ENCODE measurements around the gene KCNK18. TPM values are rescaled to one million over a fixed set of nuclear protein-coding genes. Genes with fewer than 3 reads are reported as not detected.

Gene KCNK18
- total and polyA plus RNA-seq, 2 of the 8 experiments (the other 6 are each of a cell fraction or from before 2014, with no cell fraction given) = not detected

- no peak overlapping the region for H3K4ac ChIP-seq (replicated peaks; ENCODE audit: insufficient read length, low read depth, low read length)
- no peak overlapping the region for H3K23ac ChIP-seq (ENCODE audit: insufficient read length)
- H2AK5ac ChIP-seq (ENCODE audit: low read depth, low read length) = no peak overlapping the region
- no peak overlapping the region for H2BK12ac ChIP-seq (ENCODE audit: low read depth, low read length)
- H3K14ac ChIP-seq (ENCODE audit: insufficient read length) = no peak overlapping the region
- H2BK5ac ChIP-seq (ENCODE audit: low read depth, low read length) = no peak overlapping the region
- H3K79me1 ChIP-seq (ENCODE audit: low read depth, low read length) = no peaks in the 10 kb centered on the region
- H2BK120ac ChIP-seq (replicated peaks; ENCODE audit: low read depth, low read length) = no peak overlapping the region
- H2AFZ ChIP-seq (ENCODE audit: low read length) = 0 out of 2 replicates have a peak overlapping the region, but pooled peaks have one; percentile 52
- H3K9ac ChIP-seq (replicated peaks in 1 of 4; ENCODE audit: extremely low read depth in 1 of 4, low read depth in 3 of 4, low read length in 3 of 4) = no peak overlapping the region
- no peak overlapping the region for H2BK20ac ChIP-seq (ENCODE audit: low read length)
- POLR2A ChIA-PET (ENCODE audit: partially characterized antibody) = interaction anchor here (0.7 to 0.9 kb wide), 2 partner anchors 10 to 1085 kb away, joined by 3 to 4 read pairs; no protein-coding TSS in a partner anchor
- no peak overlapping the region for H3K4me3 ChIP-seq (ENCODE audit: extremely low read depth in 1 of 4, insufficient read depth in 2 of 4, low read depth in 3 of 4, low read length in 4 of 4)
- no peak overlapping the region for H3K18ac ChIP-seq (ENCODE audit: extremely low read depth, low read length)
- 47% methylated on average over 10 of the region's 10 CpGs; no CpG with 5 or more reads in 1 of the 2 experiments for WGBS, 2 experiments (ENCODE audit: extremely low coverage in 1 of 2, insufficient coverage in 1 of 2, insufficient read length in 1 of 2, insufficient replicate concordance in 2 of 2, low coverage in 1 of 2, low lambda C conversion rate in 2 of 2, missing lambda C conversion rate in 1 of 2)
- CTCF ChIA-PET (ENCODE audit: partially characterized antibody) = interaction anchor here (0.6 to 6.6 kb wide), 34 partner anchors 9 to 1906 kb away, joined by 3 to 97 read pairs (median 4); partner anchors contain the start of gene SLC18A2
- no peak overlapping the region for H4K5ac ChIP-seq (ENCODE audit: insufficient read length, low read depth, low read length)
- H3K79me2 ChIP-seq (ENCODE audit: control insufficient read depth in 1 of 2, insufficient read depth in 2 of 2, low read length in 2 of 2) = no peaks in the 10 kb centered on the region
- H3K36me3 ChIP-seq (ENCODE audit: control insufficient read depth in 2 of 4, insufficient read depth in 4 of 4, low read length in 3 of 4) = no peaks in the 10 kb centered on the region
- H3K23me2 ChIP-seq (ENCODE audit: low read depth, low read length) = no peaks in the 10 kb centered on the region; the same call in 1 of the 2 replicates
- no peak overlapping the region for H3K27ac ChIP-seq (ENCODE audit: low read depth, low read length)
- no peak overlapping the region for H3K4me2 ChIP-seq (ENCODE audit: insufficient read depth in 1 of 2, low read depth in 2 of 2, low read length in 2 of 2)
- H4K20me1 ChIP-seq (replicated peaks in 1 of 2; ENCODE audit: control insufficient read depth in 1 of 2, insufficient read depth in 2 of 2, low read length in 2 of 2) = no peaks in the 10 kb centered on the region
- H3K4me1 ChIP-seq (replicated peaks in 1 of 4; ENCODE audit: control insufficient read depth in 3 of 4, insufficient read depth in 4 of 4, low read length in 3 of 4) = no peaks in the 10 kb centered on the region
- FAIRE-seq (peak; percentile 85), DNase-seq (ENCODE audit: low read depth in 1 of 2, low spot score in 2 of 2) (peak in 1 of 2 experiments; percentile 65)
- no peak overlapping the region for H3K56ac ChIP-seq (replicated peaks; ENCODE audit: insufficient read length, low read depth, low read length)
- H4K91ac ChIP-seq (replicated peaks; ENCODE audit: insufficient read length, low read length) = no peak overlapping the region
- no peaks in the 10 kb centered on the region for H3K9me3 ChIP-seq (ENCODE audit: insufficient read depth in 2 of 2, low read depth in 1 of 2, low read length in 1 of 2)
- no peak overlapping the region for H2BK15ac ChIP-seq (ENCODE audit: low read length)
- no peaks in the 10 kb centered on the region for H3K27me3 ChIP-seq (replicated peaks in 1 of 4; ENCODE audit: control insufficient read depth in 3 of 4, extremely low read depth in 1 of 4, insufficient read depth in 3 of 4, low read length in 3 of 4)
- H4K8ac ChIP-seq (ENCODE audit: extremely low read depth, insufficient read depth, low read length) = no peak overlapping the region
- TF ChIP-seq JUND (IDR thresholded peaks at IDR 0.05; ENCODE audit: low read length) (no peak), KDM5A (IDR thresholded peaks at IDR 0.05; ENCODE audit: low read length) (no peak), JUN (IDR thresholded peaks at IDR 0.05; ENCODE audit: low read depth, low read length) (no peak), MAFK (IDR thresholded peaks at IDR 0.05; ENCODE audit: low read depth, low read length) (no peak), TEAD4 (IDR thresholded peaks at IDR 0.05; ENCODE audit: low read depth, low read length) (0 out of 2 replicates have a peak, but pooled peaks have one; percentile 53), SP1 (IDR thresholded peaks at IDR 0.05; ENCODE audit: low read depth, low read length) (0 out of 2 replicates have a peak, but pooled peaks have one; percentile 13), GABPA (IDR thresholded peaks at IDR 0.05; ENCODE audit: borderline replicate concordance, insufficient read depth, low read length) (no peak), HDAC2 (IDR thresholded peaks at IDR 0.05; ENCODE audit: borderline replicate concordance in 1 of 2, low read depth in 2 of 2, low read length in 2 of 2) (no peak), CTCF (IDR thresholded peaks at IDR 0.05; ENCODE audit: control extremely low read depth in 1 of 3, insufficient read depth in 1 of 3, low read depth in 1 of 3, low read length in 3 of 3) (peak; percentile 69 to 90 (median 80))
Measured at GRCh38 chr10:117226813-117227451, 29.6 kb downstream of the KCNK18 start.

Measured in H1 (cell line).